ENCODE results near the gene OTOP3.

Gene OTOP3

GRCh38 chr17:74943808-74944522 lies 8.3 kb downstream of the OTOP3 start:
- no peak for DNase-seq

- DNase-seq = no peak
These were observed 9.8 kb downstream of the OTOP3 start for GRCh38 chr17:74945543-74945942.

GRCh38 chr17:74946641-74947040 lies 10.9 kb downstream of the OTOP3 start:
- DNase-seq = no peak

- no peak for DNase-seq
These were observed 11.5 kb downstream of the OTOP3 start for GRCh38 chr17:74947041-74947754.

- DNase-seq = no peak
These were observed 13.9 kb downstream of the OTOP3 start for GRCh38 chr17:74949455-74950115.

GRCh38 chr17:74950207-74950606 lies 14.5 kb downstream of the OTOP3 start:
- DNase-seq = no peak

- DNase-seq = no peak
These were observed 15.4 kb downstream of the OTOP3 start for GRCh38 chr17:74951065-74951464.

- no peak for DNase-seq
These were observed 16.2 kb downstream of the OTOP3 start for GRCh38 chr17:74951680-74952421.

- no peak for DNase-seq
These were observed 16.9 kb downstream of the OTOP3 start for GRCh38 chr17:74952431-74953133.

- no peak for DNase-seq
These were observed 17.5 kb downstream of the OTOP3 start for GRCh38 chr17:74953134-74953687.

- no peak for DNase-seq
These were observed 18.4 kb downstream of the OTOP3 start for GRCh38 chr17:74954115-74954514.

- DNase-seq = no peak
These were observed 19.1 kb downstream of the OTOP3 start for GRCh38 chr17:74954665-74955421.

GRCh38 chr17:74956093-74956492 lies 20.4 kb downstream of the OTOP3 start:
- no peak for DNase-seq

GRCh38 chr17:74957935-74958740 lies 22.4 kb downstream of the OTOP3 start:
- DNase-seq = no peak

GRCh38 chr17:74959826-74960515 lies 24.3 kb downstream of the OTOP3 start:
- no peak for DNase-seq

- DNase-seq = no peak
These were observed 25.1 kb downstream of the OTOP3 start for GRCh38 chr17:74960570-74961342.

GRCh38 chr17:74961657-74962350 lies 26.1 kb downstream of the OTOP3 start:
- DNase-seq = peak; percentile 9

- no peak for DNase-seq
These were observed 27.1 kb downstream of the OTOP3 start for GRCh38 chr17:74962622-74963394.
